ENCODE data around the gene MC1R.

MC1R gene

GRCh38 chr16:89880477-89881367 is 37.9 kb upstream of the MC1R start:
- no peak overlapping the region for H3K4me3 ChIP-seq (ENCODE audit: low read length)
- DNase-seq (ENCODE audit: low read depth), result no peak
- no peak for TF ChIP-seq CTCF (conservative IDR thresholded peaks at IDR 0.05; ENCODE audit: low read length)

GRCh38 chr16:89881368-89881730 is 37.3 kb upstream of the MC1R start:
- no peak for TF ChIP-seq CTCF (conservative IDR thresholded peaks at IDR 0.05; ENCODE audit: low read length)
- no peak overlapping the region for H3K4me3 ChIP-seq (ENCODE audit: low read length)
- no peak for DNase-seq (ENCODE audit: low read depth)

- H3K4me3 ChIP-seq (ENCODE audit: low read length), result no peak overlapping the region
- no peak for DNase-seq (ENCODE audit: low read depth)
- no peak for TF ChIP-seq CTCF (conservative IDR thresholded peaks at IDR 0.05; ENCODE audit: low read length)
Observed at GRCh38 chr16:89883346-89884040, 35.2 kb upstream of the MC1R start.

GRCh38 chr16:89884041-89884421 is 34.6 kb upstream of the MC1R start:
- DNase-seq (ENCODE audit: low read depth), result no peak
- no peak for TF ChIP-seq CTCF (conservative IDR thresholded peaks at IDR 0.05; ENCODE audit: low read length)
- H3K4me3 ChIP-seq (ENCODE audit: low read length), result no peak overlapping the region

- no peak for DNase-seq (ENCODE audit: low read depth)
- H3K4me3 ChIP-seq (ENCODE audit: low read length), result no peak overlapping the region
- no peak for TF ChIP-seq CTCF (conservative IDR thresholded peaks at IDR 0.05; ENCODE audit: low read length)
Observed at GRCh38 chr16:89887243-89887642, 31.4 kb upstream of the MC1R start.

- TF ChIP-seq CTCF (conservative IDR thresholded peaks at IDR 0.05; ENCODE audit: low read length), result no peak
- H3K4me3 ChIP-seq (ENCODE audit: low read length), result no peak overlapping the region
- DNase-seq (ENCODE audit: low read depth), result no peak
Observed at GRCh38 chr16:89890200-89890599, 28.5 kb upstream of the MC1R start.

All from AG10803 (cell line).